GM12878 (cell line): ENCODE measurements around the gene TTC17. TPM values are rescaled to one million over a fixed set of nuclear protein-coding genes. Genes with fewer than 3 reads are reported as not detected.

Source experiments
- ATAC-seq: fragments of 200-7000 bp; cut with Tn5 transposase; 3 replicates; pipeline ENCODE4 v1.9.1; 2020; ENCODE audit warnings: mild to moderate bottlenecking, moderate library complexity
- BruUV-seq: library from RNA; stranded (reverse); fragments of 400-500 nt; replicated peaks from 2 replicates; lab custom pipeline; 2021; lab: Mats Ljungman, UMichigan
- CTCF ChIA-PET: fragments of 300-600 bp; sonication (Branson Sonifier 250); formaldehyde crosslinking; extraction: SDS; loops from one replicate; lab custom pipeline; 2021; ENCODE audit warnings: inconsistent platforms; lab: Yijun Ruan, JAX
- POLR2A ChIA-PET: fragments of 350-600 bp; formaldehyde crosslinking; extraction: SDS; loops from one replicate; lab custom pipeline; 2021; ENCODE audit warnings: inconsistent platforms; lab: Charles Lee
- RAD21 ChIA-PET: fragments of 300-600 bp; sonication (Branson Sonifier 250); formaldehyde crosslinking; loops from one replicate; lab custom pipeline; 2023; ENCODE audit warnings: antibody characterized with exemption; ENCODE audit not compliant: unreplicated experiment; lab: Charles Lee
- SMC1A ChIA-PET: fragments of 300-600 bp; sonication (Branson Sonifier 250); formaldehyde crosslinking; loops from one replicate; lab custom pipeline; 2023; ENCODE audit not compliant: unreplicated experiment, uncharacterized antibody; lab: Charles Lee
- DNase-seq: peaks from one replicate; pipeline ENCODE4 v3.0.0-alpha.2; 2011; ENCODE audit warnings: low read depth, low spot score
- FAIRE-seq: peaks from 3 replicates; lab custom pipeline; 2011; peaks lifted over from hg19 to GRCh38; lab: Jason Lieb, UNC
- H2AFZ ChIP-seq: 2 replicates; pipeline ENCODE4 v1.6.0; 2011; ENCODE audit warnings: low read depth, low read length, control low read depth; ENCODE audit not compliant: control insufficient read depth
- H3K27ac ChIP-seq: 2 replicates; pipeline ENCODE4 v1.5.1; 2011; ENCODE audit warnings: control low read depth; ENCODE audit not compliant: control insufficient read depth, insufficient read depth
- H3K27me3 ChIP-seq, 2 experiments: replicated peaks in 1 of 2; 2 replicates each; pipeline versions ENCODE4 v1.6.0 to v1.6.1; 2011; ENCODE audit warnings: low read length in 1 of 2; ENCODE audit not compliant: control insufficient read depth in 2 of 2, insufficient read depth in 2 of 2
- H3K36me3 ChIP-seq, 2 experiments: 2 replicates each; pipeline ENCODE4 v1.5.1; 2011; ENCODE audit warnings: low read length in 1 of 2; ENCODE audit not compliant: control insufficient read depth in 2 of 2, insufficient read depth in 2 of 2
- H3K4me1 ChIP-seq: 2 replicates; pipeline ENCODE4 v1.6.1; 2011; ENCODE audit warnings: mild to moderate bottlenecking, low read length, moderate library complexity, mixed read lengths; ENCODE audit not compliant: control insufficient read depth, insufficient read depth
- H3K4me2 ChIP-seq: 2 replicates; pipeline ENCODE4 v1.6.0; 2011; ENCODE audit warnings: control low read depth; ENCODE audit not compliant: control insufficient read depth, insufficient read depth
- H3K4me3 ChIP-seq: fragments of 200-600 bp; sonication (generic); 2 replicates; pipeline ENCODE4 v1.5.1; 2016
- H3K79me2 ChIP-seq: 2 replicates; pipeline ENCODE4 v1.6.0; 2011; ENCODE audit warnings: low read length; ENCODE audit not compliant: control insufficient read depth, insufficient read depth
- H3K9ac ChIP-seq: 2 replicates; pipeline ENCODE4 v1.8.0; 2011; ENCODE audit warnings: low read length, control low read depth, mixed read lengths; ENCODE audit not compliant: control insufficient read depth, insufficient read depth
- H3K9me3 ChIP-seq: replicated peaks from 3 replicates; pipeline ENCODE4 v1.5.1; 2011; ENCODE audit warnings: mild to moderate bottlenecking, low read length; ENCODE audit not compliant: control insufficient read depth, insufficient read depth
- H4K20me1 ChIP-seq: 2 replicates; pipeline ENCODE4 v1.6.0; 2011; ENCODE audit not compliant: control insufficient read depth, insufficient read depth
- CEBPB ChIP-seq, 2 experiments: fragments of 150-350 bp in 1 of 2; IDR thresholded peaks; 2 replicates each; pipeline ENCODE4 v1.6.1; 2012 to 2014; ENCODE audit warnings: low read depth in 2 of 2, low read length in 2 of 2, borderline replicate concordance in 1 of 2, inconsistent platforms in 1 of 2
- CEBPZ ChIP-seq: fragments of 150-350 bp; IDR thresholded peaks from 2 replicates; pipeline ENCODE4 v1.6.1; 2016; ENCODE audit warnings: low read depth, low read length
- EED ChIP-seq: sonication (generic); IDR thresholded peaks from 2 replicates; pipeline ENCODE4 v1.6.1; 2016; ENCODE audit warnings: antibody characterized with exemption, low read depth
- GABPA ChIP-seq: IDR thresholded peaks from 2 replicates; pipeline ENCODE4 v1.6.1; 2014; ENCODE audit warnings: antibody characterized with exemption, low read depth, mild to moderate bottlenecking, inconsistent platforms
- GATAD2B ChIP-seq: fragments of 450-650 bp; conservative IDR thresholded peaks from 2 replicates; pipeline ENCODE4 v1.6.1; 2017; ENCODE audit warnings: low read depth, mild to moderate bottlenecking, moderate library complexity
- JUNB ChIP-seq: IDR thresholded peaks from 2 replicates; pipeline ENCODE4 v1.6.1; 2016; ENCODE audit warnings: antibody characterized with exemption, mild to moderate bottlenecking
- JUND ChIP-seq: IDR thresholded peaks from 2 replicates; pipeline ENCODE4 v1.6.1; 2012; ENCODE audit warnings: low read depth, mild to moderate bottlenecking, low read length, improper control_type of control experiment, moderate library complexity
- MYC ChIP-seq: IDR thresholded peaks from 2 replicates; pipeline ENCODE4 v1.6.1; 2011; ENCODE audit warnings: mild to moderate bottlenecking, low read length, moderate library complexity, inconsistent platforms; ENCODE audit not compliant: insufficient read depth, insufficient replicate concordance, insufficient read length, severe bottlenecking
- SIN3A ChIP-seq: IDR thresholded peaks from 2 replicates; pipeline ENCODE4 v1.6.1; 2012; ENCODE audit warnings: low read depth, low read length, improper control_type of control experiment
- TCF3 ChIP-seq: IDR thresholded peaks from 2 replicates; pipeline ENCODE4 v1.6.1; 2012; ENCODE audit warnings: low read depth, mild to moderate bottlenecking, low read length, borderline replicate concordance; ENCODE audit not compliant: insufficient read depth
- ZBTB11 ChIP-seq: fragments of 450-650 bp; formaldehyde crosslinking; IDR thresholded peaks from 2 replicates; pipeline ENCODE4 v1.5.0; 2022; ENCODE audit warnings: mild to moderate bottlenecking, missing genetic modification characterization
- ZNF207 ChIP-seq: fragments of 450-650 bp; IDR thresholded peaks from 2 replicates; pipeline ENCODE4 v1.6.1; 2014; ENCODE audit warnings: antibody characterized with exemption, mild to moderate bottlenecking, borderline replicate concordance
- ZNF622 ChIP-seq: fragments of 450-650 bp; IDR thresholded peaks from 2 replicates; pipeline ENCODE4 v1.6.1; 2017; ENCODE audit warnings: mild to moderate bottlenecking, inconsistent platforms
- WGBS: methylation state at CpG from one replicate; pipeline ENCODE4 v1.1.6; 2016; ENCODE audit warnings: low lambda C conversion rate; ENCODE audit not compliant: insufficient replicate concordance, insufficient coverage; ENCODE audit errors: missing lambda C conversion rate; 5-methylcytosine and 5-hydroxymethylcytosine counted together
- in situ Hi-C: fragments of 300-500 bp; cut with MboI; formaldehyde crosslinking; loops from 9 replicates; pipeline ENCODE4 v1.14.3; 2018; ENCODE audit warnings: mixed read lengths
- intact Hi-C: fragments of 100-400 bp; cut with micrococcal nuclease; formaldehyde crosslinking; loops from one replicate; pipeline ENCODE4 v1.14.2; 2022; ENCODE audit not compliant: unreplicated experiment
- polyA plus RNA-seq, 11 experiments: library from polyadenylated mRNA; depleted of rRNA in 4 of 11; unstranded in 6 of 11; stranded (reverse) in 5 of 11; fragments of >200 nt; fragmentation: Nextera tagmentation in 4 of 11; fragmentation: Illumina TruSeq in 1 of 11; extraction: Ambion mirVana in 4 of 11; extraction: Trizol in 1 of 11; gene quantifications; 1 replicate in 1 of 11; 2 replicates in 10 of 11; pipeline versions ENCODE4 v1.2.1 to v1.2.3, GENCODE V29; 2011 to 2016; ENCODE audit warnings: inconsistent platforms in 2 of 11, missing spikeins in 2 of 11, low read depth in 1 of 11
- total RNA-seq, 4 experiments: library from RNA; depleted of rRNA in 3 of 4; stranded (reverse); fragments of >200 nt in 3 of 4; fragmentation: Illumina TruSeq in 1 of 4; extraction: Trizol in 1 of 4; gene quantifications; 2 replicates each; pipeline versions ENCODE4 v1.2.1 to v1.2.3, GENCODE V29; 2013 to 2021
- TF ChIP-seq, protein P1 (sequence below), 3 experiments: IDR thresholded peaks in 2 of 3; conservative IDR thresholded peaks in 1 of 3; 2 replicates each; pipeline ENCODE4 v1.5.1; 2011; ENCODE audit warnings: low read depth in 3 of 3, low read length in 3 of 3, mild to moderate bottlenecking in 3 of 3, control low read depth in 2 of 3, moderate library complexity in 2 of 3, inconsistent platforms in 1 of 3, mixed read lengths in 1 of 3; ENCODE audit not compliant: control insufficient read depth in 2 of 3, insufficient read depth in 1 of 3; ENCODE audit errors: extremely low read depth in 1 of 3

TTC17 gene
- total and polyA plus RNA-seq, 10 of the 15 experiments (the other 5 are each of a cell fraction or from before 2014, with no cell fraction given): 15.9 to 116 (median 41.5) TPM

- TF ChIP-seq ZNF207: no peak
- no peak for TF ChIP-seq ZBTB11 (CRISPR knock-in tag)
- TF ChIP-seq JUND: no peak
- no peak for TF ChIP-seq CEBPB (IDR thresholded peaks at IDR 0.05; ENCODE audit: borderline replicate concordance in 1 of 2, low read depth in 2 of 2, low read length in 2 of 2)
- TF ChIP-seq MYC: no peak
Observed at GRCh38 chr11:43327987-43328386, 30.7 kb upstream of the TTC17 start (continued).

GRCh38 chr11:43328482-43328881 is 30.2 kb upstream of the TTC17 start:
- Histone ChIP-seq H3K36me3 (peaks cover 8 to 26% of the 10 kb centered on the region in 2 experiments), H3K79me2 (no peaks in the 10 kb centered on the region), H3K4me1 (no peaks in the 10 kb centered on the region), H3K9ac (no peak overlapping the region), H4K20me1 (no peaks in the 10 kb centered on the region), H3K27me3 (no peaks in the 10 kb centered on the region), H3K27ac (no peak overlapping the region), H3K4me3 (no peak overlapping the region), H2AFZ (no peak overlapping the region), H3K4me2 (no peak overlapping the region), H3K9me3 (no peaks in the 10 kb centered on the region)
- ATAC-seq (no peak), FAIRE-seq (no peak), DNase-seq (no peak)
- ChIA-PET POLR2A (interaction anchor here (0.6 kb wide), 1 partner anchor 17 kb away, joined by 5 read pairs; the partner anchor contains the start of gene API5), CTCF (interaction anchor here (1.2 to 1.5 kb wide), 4 partner anchors 12 to 49 kb away, joined by 3 to 4 read pairs (median 3); no protein-coding TSS in a partner anchor), RAD21 (interaction anchor here (0.6 kb wide), 1 partner anchor 524 kb away, joined by 4 read pairs; no protein-coding TSS in a partner anchor), SMC1A (interaction anchor here (2.4 kb wide), 1 partner anchor 20 kb away, joined by 6 read pairs; no protein-coding TSS in a partner anchor)
- in situ Hi-C loops (no loop called here), intact Hi-C loops (no loop called here)
- 100% methylated on average over 2 of the region's 2 CpGs for WGBS
- no TSS peak for BruUV-seq
- TF ChIP-seq GABPA: no peak
- TF ChIP-seq TCF3: no peak
- no peak for TF ChIP-seq JUNB
- no peak for TF ChIP-seq SIN3A
- no peak for TF ChIP-seq ZNF622
- TF ChIP-seq, protein P1, sequence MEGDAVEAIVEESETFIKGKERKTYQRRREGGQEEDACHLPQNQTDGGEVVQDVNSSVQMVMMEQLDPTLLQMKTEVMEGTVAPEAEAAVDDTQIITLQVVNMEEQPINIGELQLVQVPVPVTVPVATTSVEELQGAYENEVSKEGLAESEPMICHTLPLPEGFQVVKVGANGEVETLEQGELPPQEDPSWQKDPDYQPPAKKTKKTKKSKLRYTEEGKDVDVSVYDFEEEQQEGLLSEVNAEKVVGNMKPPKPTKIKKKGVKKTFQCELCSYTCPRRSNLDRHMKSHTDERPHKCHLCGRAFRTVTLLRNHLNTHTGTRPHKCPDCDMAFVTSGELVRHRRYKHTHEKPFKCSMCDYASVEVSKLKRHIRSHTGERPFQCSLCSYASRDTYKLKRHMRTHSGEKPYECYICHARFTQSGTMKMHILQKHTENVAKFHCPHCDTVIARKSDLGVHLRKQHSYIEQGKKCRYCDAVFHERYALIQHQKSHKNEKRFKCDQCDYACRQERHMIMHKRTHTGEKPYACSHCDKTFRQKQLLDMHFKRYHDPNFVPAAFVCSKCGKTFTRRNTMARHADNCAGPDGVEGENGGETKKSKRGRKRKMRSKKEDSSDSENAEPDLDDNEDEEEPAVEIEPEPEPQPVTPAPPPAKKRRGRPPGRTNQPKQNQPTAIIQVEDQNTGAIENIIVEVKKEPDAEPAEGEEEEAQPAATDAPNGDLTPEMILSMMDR (IDR thresholded peaks at IDR 0.05 in 2 of 3, conservative IDR thresholded peaks at IDR 0.05 in 1 of 3; ENCODE audit: control insufficient read depth in 2 of 3, extremely low read depth in 1 of 3, insufficient read depth in 1 of 3, low read depth in 3 of 3, low read length in 3 of 3): no peak
- TF ChIP-seq EED: no peak
- TF ChIP-seq GATAD2B: no peak
- TF ChIP-seq CEBPZ: no peak
